Liver (tissue), 9 donors: ENCODE results near the gene DDIAS. TPM values are rescaled to one million over a fixed set of nuclear protein-coding genes. Genes with fewer than 3 reads are reported as not detected.
"Not testable (repeated sequence)": the region's sequence is repeated elsewhere in the genome, so short reads cannot be mapped to it uniquely, and the experiment has no call there.

ENCODE experiments used
- DNase-seq: peaks from one replicate; pipeline ENCODE4 v3.0.0-alpha.2; 2017; ENCODE audit warnings: low spot score
- H3K27ac ChIP-seq, 2 donors: one replicate each; pipeline ENCODE4 v1.7.0; 2013; ENCODE audit warnings: inconsistent platforms in 2 of 2, low read length in 2 of 2, control low read depth in 1 of 2, low read depth in 1 of 2, mild to moderate bottlenecking in 1 of 2
- H3K27me3 ChIP-seq, 4 donors: one replicate each; pipeline versions ENCODE4 v1.6.1 to v1.7.0; 2013; ENCODE audit warnings: low read length in 3 of 4, inconsistent platforms in 1 of 4, mild to moderate bottlenecking in 1 of 4, moderate library complexity in 1 of 4; ENCODE audit not compliant: control insufficient read depth in 4 of 4, insufficient read depth in 4 of 4
- H3K36me3 ChIP-seq, 4 donors: one replicate each; pipeline versions ENCODE4 v1.6.1 to v1.7.0; 2013; ENCODE audit warnings: low read length in 3 of 4, mild to moderate bottlenecking in 3 of 4, low read depth in 1 of 4, moderate library complexity in 1 of 4; ENCODE audit not compliant: control insufficient read depth in 4 of 4, insufficient read depth in 3 of 4
- H3K4me1 ChIP-seq, 4 donors: one replicate each; pipeline versions ENCODE4 v1.6.1 to v1.7.0; 2013; ENCODE audit warnings: low read length in 3 of 4, mild to moderate bottlenecking in 3 of 4, moderate library complexity in 1 of 4; ENCODE audit not compliant: control insufficient read depth in 4 of 4, insufficient read depth in 4 of 4
- H3K4me3 ChIP-seq, 3 donors: one replicate each; pipeline versions ENCODE4 v1.6.1 to v1.7.0; 2013; ENCODE audit warnings: low read length in 3 of 3, control low read depth in 1 of 3, low read depth in 1 of 3, mild to moderate bottlenecking in 1 of 3
- H3K9ac ChIP-seq, 2 donors: one replicate each; pipeline ENCODE4 v1.7.0; 2013; ENCODE audit warnings: low read length in 2 of 2, mild to moderate bottlenecking in 2 of 2, moderate library complexity in 2 of 2, control low read depth in 1 of 2, low read depth in 1 of 2
- H3K9me3 ChIP-seq, 4 donors: one replicate each; pipeline versions ENCODE4 v1.6.1 to v1.7.0; 2013; ENCODE audit warnings: low read length in 3 of 4; ENCODE audit not compliant: control insufficient read depth in 4 of 4
- ATF3 ChIP-seq: IDR thresholded peaks from 2 replicates; pipeline ENCODE4 v1.6.1; 2016; ENCODE audit warnings: antibody characterized with exemption
- CTCF ChIP-seq: fragments of 150-350 bp; IDR thresholded peaks from 2 replicates; pipeline ENCODE4 v1.5.1; 2017; ENCODE audit warnings: improper control_type of control experiment, low read depth, low read length; ENCODE audit not compliant: missing input control
- FOXA1 ChIP-seq: IDR thresholded peaks from 2 replicates; pipeline ENCODE4 v1.6.1; 2016; ENCODE audit warnings: antibody characterized with exemption
- FOXA2 ChIP-seq: IDR thresholded peaks from 2 replicates; pipeline ENCODE4 v1.6.1; 2016; ENCODE audit warnings: antibody characterized with exemption
- GABPA ChIP-seq, 2 donors: IDR thresholded peaks in 1 of 2; conservative IDR thresholded peaks in 1 of 2; 2 replicates each; pipeline ENCODE4 v1.6.1; 2016; ENCODE audit warnings: antibody characterized with exemption in 2 of 2, mild to moderate bottlenecking in 1 of 2, moderate library complexity in 1 of 2
- HNF4A ChIP-seq, 2 donors: conservative IDR thresholded peaks; 2 replicates each; pipeline ENCODE4 v1.6.1; 2016; ENCODE audit warnings: antibody characterized with exemption in 2 of 2, mild to moderate bottlenecking in 2 of 2
- HNF4G ChIP-seq: IDR thresholded peaks from 2 replicates; pipeline ENCODE4 v1.6.1; 2016; ENCODE audit warnings: antibody characterized with exemption
- JUND ChIP-seq, 2 donors: IDR thresholded peaks; 2 replicates each; pipeline ENCODE4 v1.6.1; 2016; ENCODE audit warnings: antibody characterized with exemption in 2 of 2
- REST ChIP-seq: IDR thresholded peaks from 2 replicates; pipeline ENCODE4 v1.6.1; 2016; ENCODE audit warnings: antibody characterized with exemption, mild to moderate bottlenecking
- RXRA ChIP-seq, 2 donors: IDR thresholded peaks; 2 replicates each; pipeline ENCODE4 v1.6.1; 2017 to 2018; ENCODE audit warnings: antibody characterized with exemption in 2 of 2, mild to moderate bottlenecking in 1 of 2
- SP1 ChIP-seq: IDR thresholded peaks from 2 replicates; pipeline ENCODE4 v1.6.1; 2018; ENCODE audit warnings: antibody characterized with exemption, mild to moderate bottlenecking
- TAF1 ChIP-seq: conservative IDR thresholded peaks from 2 replicates; pipeline ENCODE4 v1.6.1; 2016; ENCODE audit warnings: antibody characterized with exemption, mild to moderate bottlenecking
- YY1 ChIP-seq: IDR thresholded peaks from 2 replicates; pipeline ENCODE4 v1.6.1; 2016; ENCODE audit warnings: antibody characterized with exemption, mild to moderate bottlenecking
- WGBS: extraction: QIAGEN DNeasy Blood & Tissue Kit; methylation state at CpG from one replicate; pipeline ENCODE4 v1.1.7; 2013; 5-methylcytosine and 5-hydroxymethylcytosine counted together
- polyA plus RNA-seq, 2 donors: library from polyadenylated mRNA; stranded (reverse) in 1 of 2; unstranded in 1 of 2; fragments of 200-250 nt in 1 of 2; fragments of >200 nt in 1 of 2; fragmentation: Nextera tagmentation in 1 of 2; extraction: Ambion mirVana in 1 of 2; gene quantifications; one replicate each; pipeline versions ENCODE4 v1.2.1 to v1.2.3, GENCODE V29; 2013 to 2015
- total RNA-seq, 2 donors: library from RNA; depleted of rRNA; stranded (reverse); fragments of >200 nt; gene quantifications; one replicate each; pipeline ENCODE4 v1.2.3, GENCODE V29; 2014
- TF ChIP-seq, protein P1 (sequence below): IDR thresholded peaks from 2 replicates; pipeline ENCODE4 v1.6.1; 2016; ENCODE audit warnings: antibody characterized with exemption
- TF ChIP-seq, protein P2 (sequence below): IDR thresholded peaks from 2 replicates; pipeline ENCODE4 v1.6.1; 2016; ENCODE audit warnings: antibody characterized with exemption
- donor health status: healthy.
- donor health status: healthy.
- donor health status: healthy.
- donor health status: healthy.
- donor health status: healthy.

Gene DDIAS
- total and polyA plus RNA-seq, 4 donors: 0.25 to 8.4 (median 0.47) TPM

DNA sequence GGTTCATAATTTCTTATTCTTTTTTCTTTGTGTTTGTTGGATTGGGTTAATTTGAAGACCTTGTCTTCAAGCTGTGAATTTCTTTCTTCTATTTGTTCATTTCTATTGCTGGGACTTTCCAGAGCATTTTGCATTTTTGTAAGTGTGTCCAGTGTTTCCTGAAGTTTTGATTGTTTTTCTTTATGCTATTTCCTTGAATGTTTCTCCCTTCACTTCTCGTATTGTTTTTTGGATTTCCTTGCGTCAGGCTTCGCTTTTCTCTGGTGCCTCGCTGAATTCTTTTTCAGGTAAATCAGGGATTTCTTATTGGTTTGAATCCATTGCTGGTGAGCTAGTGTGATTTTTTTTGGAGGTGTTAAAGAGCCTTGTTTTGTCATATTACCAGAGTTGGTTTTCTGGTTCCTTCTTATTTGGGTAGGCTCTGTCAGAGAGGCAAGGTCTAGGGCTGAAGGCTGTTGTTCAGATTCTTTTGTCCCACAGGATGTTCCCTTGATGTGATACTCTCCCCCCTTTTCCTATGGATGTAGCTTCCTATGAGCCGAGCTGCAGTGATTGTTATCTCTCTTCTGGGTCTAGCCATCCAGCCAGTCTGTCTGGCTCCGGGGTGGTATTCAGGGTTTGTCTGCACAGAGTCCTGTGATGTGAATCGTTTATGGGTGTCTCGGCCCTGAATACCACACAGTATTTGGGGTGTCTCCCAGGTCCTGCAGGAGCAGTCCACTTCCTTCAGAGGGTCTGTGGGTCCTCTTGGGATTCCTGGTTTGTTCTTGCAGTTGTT is 21.0 kb downstream of the DDIAS start:
- H3K27ac ChIP-seq, H3K36me3 ChIP-seq, H3K4me1 ChIP-seq, H3K9ac ChIP-seq, H3K9me3 ChIP-seq, H3K27me3 ChIP-seq, H3K4me3 ChIP-seq, DNase-seq: not testable (repeated sequence)
- WGBS: 81% methylated on average over 8 of the region's 8 CpGs

DNA sequence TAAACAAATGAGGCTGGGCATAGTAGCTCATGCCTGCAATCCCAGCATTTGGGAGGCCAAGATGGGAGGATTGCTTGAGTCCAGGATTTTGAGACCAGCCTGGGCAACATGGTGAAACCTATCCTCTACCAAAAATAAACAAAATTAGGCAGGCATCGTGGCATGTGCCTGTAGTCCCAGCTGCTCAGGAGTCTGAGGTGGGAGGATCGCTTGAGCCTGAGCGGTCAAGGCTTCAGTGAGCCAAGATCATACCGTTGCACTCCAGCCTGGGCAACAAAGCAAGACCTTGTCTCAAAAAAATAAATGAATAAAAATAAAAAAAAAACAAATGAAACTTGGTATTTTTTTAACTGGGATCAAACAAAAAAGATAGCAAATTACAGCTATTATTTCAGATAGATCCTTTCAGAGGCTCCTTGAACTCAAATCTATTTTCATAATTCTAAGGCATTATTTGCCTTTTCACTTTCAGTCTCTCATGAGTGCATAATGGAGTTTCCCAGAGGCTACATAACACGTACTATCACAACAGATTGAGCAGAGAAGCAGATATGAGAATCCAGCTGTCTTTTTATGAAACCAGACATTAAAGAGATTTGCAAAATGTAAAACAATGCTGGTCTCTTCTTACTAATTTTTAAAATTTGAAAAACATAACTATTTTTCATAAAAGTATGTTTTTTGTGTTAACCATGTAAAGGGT is 23.1 kb downstream of the DDIAS start:
- Histone ChIP-seq H3K27ac (no peak overlapping the region), H3K9me3 (no peaks in the 10 kb centered on the region), H3K9ac (no peak overlapping the region), H3K4me1 (no peaks in the 10 kb centered on the region), H3K36me3 (no peaks in the 10 kb centered on the region), H3K27me3 (no peaks in the 10 kb centered on the region), H3K4me3 (no peak overlapping the region)
- no peak for DNase-seq
- TF ChIP-seq FOXA1: no peak
- no peak for TF ChIP-seq RXRA (IDR thresholded peaks at IDR 0.05)
- TF ChIP-seq HNF4G: no peak
- no peak for TF ChIP-seq ATF3
- TF ChIP-seq, protein P1, sequence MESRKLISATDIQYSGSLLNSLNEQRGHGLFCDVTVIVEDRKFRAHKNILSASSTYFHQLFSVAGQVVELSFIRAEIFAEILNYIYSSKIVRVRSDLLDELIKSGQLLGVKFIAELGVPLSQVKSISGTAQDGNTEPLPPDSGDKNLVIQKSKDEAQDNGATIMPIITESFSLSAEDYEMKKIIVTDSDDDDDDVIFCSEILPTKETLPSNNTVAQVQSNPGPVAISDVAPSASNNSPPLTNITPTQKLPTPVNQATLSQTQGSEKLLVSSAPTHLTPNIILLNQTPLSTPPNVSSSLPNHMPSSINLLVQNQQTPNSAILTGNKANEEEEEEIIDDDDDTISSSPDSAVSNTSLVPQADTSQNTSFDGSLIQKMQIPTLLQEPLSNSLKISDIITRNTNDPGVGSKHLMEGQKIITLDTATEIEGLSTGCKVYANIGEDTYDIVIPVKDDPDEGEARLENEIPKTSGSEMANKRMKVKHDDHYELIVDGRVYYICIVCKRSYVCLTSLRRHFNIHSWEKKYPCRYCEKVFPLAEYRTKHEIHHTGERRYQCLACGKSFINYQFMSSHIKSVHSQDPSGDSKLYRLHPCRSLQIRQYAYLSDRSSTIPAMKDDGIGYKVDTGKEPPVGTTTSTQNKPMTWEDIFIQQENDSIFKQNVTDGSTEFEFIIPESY: no peak
- TF ChIP-seq TAF1: no peak
- TF ChIP-seq SP1: no peak
- 95% methylated on average over 5 of the region's 5 CpGs for WGBS

GRCh38 chr11:82927264-82927880 is 25.8 kb downstream of the DDIAS start:
- Histone ChIP-seq H3K9me3 (no peaks in the 10 kb centered on the region), H3K9ac (no peak overlapping the region), H3K36me3 (no peaks in the 10 kb centered on the region), H3K27me3 (no peaks in the 10 kb centered on the region), H3K4me3 (no peak overlapping the region), H3K4me1 (no peaks in the 10 kb centered on the region), H3K27ac (no peak overlapping the region)
- DNase-seq: no peak
- TF ChIP-seq, protein P2, sequence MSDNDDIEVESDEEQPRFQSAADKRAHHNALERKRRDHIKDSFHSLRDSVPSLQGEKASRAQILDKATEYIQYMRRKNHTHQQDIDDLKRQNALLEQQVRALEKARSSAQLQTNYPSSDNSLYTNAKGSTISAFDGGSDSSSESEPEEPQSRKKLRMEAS: no peak
- no peak for TF ChIP-seq HNF4G
- TF ChIP-seq FOXA1: no peak
- no peak for TF ChIP-seq SP1
- no peak for TF ChIP-seq GABPA (IDR thresholded peaks at IDR 0.05 in 1 of 2, conservative IDR thresholded peaks at IDR 0.05 in 1 of 2)
- no peak for TF ChIP-seq HNF4A (conservative IDR thresholded peaks at IDR 0.05)
- peak; percentile 79 to 86 for TF ChIP-seq JUND (IDR thresholded peaks at IDR 0.05)
- no peak for TF ChIP-seq REST
- no peak for TF ChIP-seq YY1
- TF ChIP-seq CTCF: peak; percentile 70
- no peak for TF ChIP-seq FOXA2
- TF ChIP-seq RXRA (IDR thresholded peaks at IDR 0.05): no peak
- TF ChIP-seq TAF1: no peak
- TF ChIP-seq, protein P1: no peak
